Stimulated activated CD4-positive, alpha-beta T cell treated with anti-CD3 and anti-CD28 coated beads, Interleukin-2, amount 100 ng/mL, for 4 hours (primary cell): ENCODE data around the gene LMTK2.
A peak's percentile ranks its signal among the peaks of the same experiment; 100 is the strongest.

Source experiments
- DNase-seq: peaks from one replicate; pipeline ENCODE4 v3.0.0-alpha.2; 2020; ENCODE audit warnings: low read depth

The LMTK2 gene

GRCh38 chr7:98234429-98235147 lies 127.9 kb downstream of the LMTK2 start:
- no peak for DNase-seq

- DNase-seq: no peak
Measured at GRCh38 chr7:98235901-98236300, 129.2 kb downstream of the LMTK2 start.

DNA sequence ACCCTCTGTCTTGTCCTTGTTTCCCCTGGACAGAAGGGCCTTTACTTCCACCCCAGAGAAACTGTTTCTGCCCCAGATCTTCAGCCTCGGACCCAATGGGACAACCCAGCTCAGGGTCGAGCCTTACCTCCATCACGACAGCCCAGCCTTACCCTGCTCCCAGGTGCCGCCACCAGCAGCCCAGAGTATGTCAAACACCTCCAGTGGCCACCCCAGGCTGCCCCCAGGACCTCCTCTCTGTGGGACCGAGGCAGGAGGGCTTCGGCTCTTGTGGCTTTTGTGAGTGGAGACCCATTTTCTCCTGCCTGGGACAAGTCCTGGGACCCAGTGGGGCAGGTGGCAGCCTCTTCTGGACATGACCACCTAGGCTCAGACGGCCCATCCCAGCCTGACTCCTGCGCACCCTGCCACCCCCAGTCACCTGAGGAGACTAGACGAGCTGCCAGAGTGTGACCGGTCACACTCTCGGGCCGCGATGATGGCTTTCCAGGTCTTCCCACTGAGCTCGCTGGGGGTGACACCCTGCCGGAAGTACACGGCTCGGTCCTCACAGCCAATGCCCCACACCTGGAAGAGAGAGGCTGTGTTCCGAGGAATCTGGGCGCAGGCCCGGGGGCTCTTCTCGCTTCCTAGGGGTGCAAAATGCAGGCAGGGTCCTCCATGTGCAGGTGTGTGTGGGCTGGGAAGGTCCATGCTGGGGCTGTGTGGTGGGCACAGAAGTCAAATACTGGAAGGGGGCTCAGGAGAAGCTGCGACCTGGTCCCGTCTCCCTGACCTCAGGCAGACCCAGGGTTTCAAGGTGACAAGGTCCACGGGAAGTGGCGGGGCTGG lies 129.9 kb downstream of the LMTK2 start:
- DNase-seq: no peak

DNA sequence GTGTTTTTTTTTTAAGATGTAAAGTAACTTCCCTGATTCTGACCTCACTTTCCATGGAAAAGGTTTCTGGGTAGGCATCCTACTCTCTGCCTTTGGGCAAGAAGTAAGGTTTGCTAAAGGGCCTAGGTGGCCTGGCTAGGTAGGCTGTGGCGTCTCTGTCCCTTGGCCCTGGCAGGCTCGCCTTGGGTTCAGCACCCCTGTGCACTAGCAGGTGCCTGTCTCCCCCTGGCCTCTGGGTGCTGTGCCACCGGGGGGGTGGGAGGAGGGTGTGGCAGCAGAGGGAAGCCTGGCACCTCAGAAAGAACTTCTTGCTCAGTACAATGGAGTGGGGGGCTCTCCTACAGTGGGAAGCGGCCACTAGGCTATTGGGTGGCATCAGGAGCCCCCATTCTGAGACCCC lies 131.4 kb downstream of the LMTK2 start:
- DNase-seq: no peak

DNA sequence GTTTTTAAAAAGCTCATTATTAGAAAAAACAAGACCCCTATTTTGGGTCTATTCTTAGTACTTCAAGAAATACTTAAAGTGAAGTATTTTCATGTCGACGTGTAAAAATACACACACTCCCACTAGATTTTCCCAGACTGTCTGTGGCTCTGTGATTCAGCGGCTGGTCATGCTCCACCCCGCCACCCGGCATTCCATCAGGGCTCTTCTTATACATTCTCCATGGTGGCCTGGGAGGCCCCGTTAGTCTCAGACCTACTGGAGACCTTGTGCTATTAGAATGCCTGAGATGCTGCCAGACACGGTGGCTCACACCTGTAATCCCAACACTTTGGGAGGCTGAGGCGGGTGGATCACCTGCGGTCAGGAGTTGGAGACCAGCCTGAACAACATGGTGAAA lies 132.3 kb downstream of the LMTK2 start:
- no peak for DNase-seq

GRCh38 chr7:98240961-98241673 lies 134.5 kb downstream of the LMTK2 start:
- no peak for DNase-seq

DNA sequence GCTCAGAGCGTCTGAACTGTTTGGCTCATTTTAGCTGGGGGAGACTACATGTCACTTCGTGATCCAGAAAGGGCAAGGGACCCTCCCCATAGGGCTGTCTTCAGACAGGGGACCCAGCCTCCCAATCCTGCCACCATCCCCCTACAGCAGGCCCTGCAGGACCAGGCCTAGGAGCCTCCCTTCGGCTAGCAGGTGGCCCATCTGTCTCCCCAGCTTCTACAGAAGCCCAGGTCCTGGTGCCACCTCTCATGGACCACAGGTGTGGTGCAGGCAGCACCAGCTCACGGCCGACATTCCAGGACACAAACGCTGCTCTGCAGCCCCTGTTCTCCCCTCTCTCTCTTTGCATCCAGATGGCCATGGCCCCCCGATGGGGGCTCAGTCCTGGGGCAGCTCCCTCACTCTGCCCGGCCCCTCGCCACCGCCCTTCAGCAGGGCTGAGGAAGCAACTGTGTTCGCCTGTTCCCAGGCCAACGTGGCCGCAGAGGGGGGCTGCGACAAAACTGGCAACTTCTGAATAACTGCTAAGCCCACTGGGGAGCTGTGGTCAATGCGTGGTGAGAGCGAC lies 135.1 kb downstream of the LMTK2 start:
- DNase-seq: no peak

- no peak for DNase-seq
Measured at GRCh38 chr7:98242342-98242741, 135.7 kb downstream of the LMTK2 start.

DNA sequence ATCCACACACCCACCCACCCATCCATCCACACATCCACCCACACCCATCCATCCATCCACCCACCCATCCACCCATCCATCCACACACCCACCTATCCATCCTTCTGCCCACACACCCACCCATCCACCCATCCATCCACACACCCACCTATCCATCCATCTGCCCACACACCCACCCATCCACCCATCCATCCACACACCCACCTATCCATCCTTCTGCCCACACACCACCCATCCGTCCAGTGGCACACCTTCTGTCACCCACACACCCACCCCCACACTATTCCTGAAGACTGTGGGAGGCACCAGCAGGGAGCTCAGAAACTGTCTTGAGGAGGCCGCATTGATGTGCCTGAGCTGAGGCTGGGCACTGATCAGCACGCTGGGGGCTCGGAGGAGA lies 136.3 kb downstream of the LMTK2 start:
- no peak for DNase-seq

GRCh38 chr7:98244871-98245270 lies 138.2 kb downstream of the LMTK2 start:
- no peak for DNase-seq

GRCh38 chr7:98248156-98248555 lies 141.5 kb downstream of the LMTK2 start:
- no peak for DNase-seq

GRCh38 chr7:98249106-98249505 lies 142.4 kb downstream of the LMTK2 start:
- DNase-seq: no peak

DNA sequence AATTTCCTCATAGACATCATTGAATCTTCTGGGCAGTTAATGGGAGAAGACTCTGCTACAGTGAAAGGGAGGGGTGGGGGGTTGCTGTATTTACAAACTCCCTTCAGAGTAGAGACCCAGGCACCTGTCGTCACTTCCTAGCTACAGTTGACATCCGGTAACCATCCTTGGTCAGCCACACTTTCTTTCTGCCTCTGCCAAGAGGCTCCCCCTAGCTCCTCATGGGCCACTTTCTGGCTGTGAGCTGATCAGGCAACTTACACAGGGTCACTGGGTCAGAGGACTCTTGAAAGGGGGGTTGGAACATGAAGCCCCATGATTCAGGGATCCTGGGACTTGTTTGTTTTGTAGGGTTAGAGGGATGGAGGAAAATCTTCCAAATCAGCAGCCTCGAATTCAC lies 144.1 kb downstream of the LMTK2 start:
- no peak for DNase-seq

GRCh38 chr7:98251231-98251600 lies 144.6 kb downstream of the LMTK2 start:
- DNase-seq: peak; percentile 14

GRCh38 chr7:98251601-98252424 lies 145.2 kb downstream of the LMTK2 start, which contains the start of gene TECPR1:
TECPR1 (minus strand) TSS chr7:98252232; CDS start chr7:98246146, 6,086 bp downstream.
- DNase-seq: peak; percentile 66

DNA sequence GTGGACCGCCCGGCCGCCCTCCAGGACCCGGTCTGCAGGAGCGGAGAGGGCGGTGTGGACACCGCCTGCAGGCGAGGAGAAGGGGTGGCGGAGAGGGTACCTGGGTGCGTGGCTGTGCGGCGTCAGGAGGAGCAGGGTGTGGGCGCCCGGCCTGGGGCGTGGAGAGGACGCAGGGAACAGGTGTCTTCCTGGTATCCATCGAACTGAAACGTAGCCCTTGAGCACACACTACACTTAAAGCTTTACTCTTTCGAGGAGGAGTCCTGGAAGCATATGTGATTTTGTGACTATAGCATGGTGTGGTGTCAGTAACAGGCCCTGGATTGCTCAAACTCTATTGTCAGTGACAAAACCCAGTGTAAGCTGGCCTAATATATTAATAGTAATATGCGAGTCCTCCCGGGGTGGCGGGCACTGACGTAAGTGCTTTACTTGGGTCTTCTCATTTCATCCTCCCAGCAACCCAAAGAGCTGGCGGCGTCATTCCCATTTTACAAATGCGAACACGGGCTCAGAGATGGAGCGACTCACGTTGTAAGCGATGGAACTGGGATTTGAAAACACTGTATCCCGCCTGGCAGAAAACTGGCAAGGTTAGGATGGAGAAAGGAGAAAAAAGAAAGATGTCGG lies 145.9 kb downstream of the LMTK2 start:
- DNase-seq: no peak

DNA sequence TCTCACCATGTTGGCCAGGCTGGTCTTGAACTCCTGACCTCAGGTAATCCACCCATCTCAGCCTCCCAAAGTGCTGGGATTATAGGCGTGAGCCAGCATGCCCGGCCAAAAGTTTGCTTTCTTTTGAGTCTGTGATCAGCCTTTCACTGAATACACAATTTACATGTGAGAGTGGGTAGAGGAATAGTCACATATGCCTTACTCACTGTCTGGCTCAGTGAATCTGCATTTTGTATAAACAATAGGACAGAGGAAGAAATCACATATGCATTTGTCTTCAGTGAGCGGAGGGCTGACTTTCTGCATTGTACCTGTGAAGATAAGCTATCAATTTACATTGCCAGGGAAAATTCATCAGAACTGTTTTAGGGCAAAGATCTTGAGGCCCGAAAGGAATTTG lies 147.9 kb downstream of the LMTK2 start:
- DNase-seq: no peak

DNA sequence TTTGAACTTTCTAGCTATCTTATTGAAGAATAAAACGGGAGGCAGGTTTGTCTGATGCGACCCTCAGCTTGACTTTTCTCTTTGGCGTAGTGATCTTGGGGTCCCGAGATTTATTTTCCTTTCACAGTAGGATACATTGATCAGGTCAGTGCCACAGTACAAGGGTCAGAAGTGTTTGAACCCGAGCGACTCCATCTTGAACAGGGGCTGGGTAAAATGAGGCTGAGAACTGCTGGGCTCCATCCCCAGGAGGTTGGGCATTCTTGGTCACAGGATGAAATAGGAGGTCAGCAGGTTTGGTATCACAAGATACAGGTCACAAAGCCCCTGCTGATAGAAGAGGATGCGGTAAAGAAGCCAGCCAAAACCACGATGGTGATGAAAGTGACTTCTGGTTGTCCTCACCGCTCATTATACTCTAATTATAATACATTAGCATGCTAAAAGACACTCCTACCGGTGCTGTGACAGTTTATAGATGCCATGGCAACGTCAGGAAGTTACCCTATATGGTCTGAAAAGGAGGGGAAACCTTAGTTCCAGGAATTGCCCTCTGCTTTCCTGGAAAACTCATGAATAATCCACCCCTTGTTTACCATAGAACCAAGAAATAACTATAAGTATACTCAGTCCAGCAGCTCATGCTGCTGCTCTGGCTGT lies 148.4 kb downstream of the LMTK2 start:
- no peak for DNase-seq

GRCh38 chr7:98256431-98256830 lies 149.8 kb downstream of the LMTK2 start:
- no peak for DNase-seq

DNA sequence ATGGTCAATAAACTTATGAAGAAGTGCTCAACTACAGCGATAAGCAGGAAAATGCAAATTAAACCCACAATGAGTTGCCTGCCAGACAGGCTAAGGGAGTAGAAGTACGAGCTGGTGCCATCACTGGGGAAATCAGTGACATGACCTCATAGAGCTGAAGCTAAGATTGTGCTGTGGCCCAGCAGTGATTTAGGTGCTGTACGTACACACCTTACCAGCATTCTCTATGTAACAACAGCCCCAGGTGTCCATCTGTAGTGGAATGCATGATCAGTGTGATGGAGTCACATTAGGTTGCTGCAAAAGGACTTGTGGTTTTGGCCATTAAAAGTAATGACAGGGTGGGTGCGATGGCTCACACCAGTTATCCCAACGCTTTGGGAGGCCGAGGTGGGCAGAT lies 151.0 kb downstream of the LMTK2 start:
- DNase-seq: no peak
